Activated CD8-positive, alpha-beta T cell treated with anti-CD3 and anti-CD28 coated beads, Interleukin-2, amount 10 ng/mL, durations not matched to agents 7 days and 5 days (primary cell): Measurements from ENCODE around the gene SV2B. TPM values are rescaled to one million over a fixed set of nuclear protein-coding genes. Genes with fewer than 3 reads are reported as not detected.

ENCODE experiments used
- ATAC-seq: fragments of 150-1000 bp; cut with Tn5 transposase; one replicate; pipeline ENCODE4 v1.10.0; 2021; ENCODE audit warnings: moderate library complexity
- CTCF ChIA-PET: fragments of 350-600 bp; sonication (Branson Sonifier 250); formaldehyde crosslinking; loops from one replicate; lab custom pipeline; 2021; ENCODE audit warnings: antibody characterized with exemption; lab: Charles Lee
- POLR2A ChIA-PET: fragments of 350-600 bp; sonication (Branson Sonifier 250); formaldehyde crosslinking; loops from one replicate; lab custom pipeline; 2021; ENCODE audit warnings: antibody characterized with exemption; lab: Charles Lee
- DNase-seq: peaks from one replicate; pipeline ENCODE4 v3.0.0-alpha.2; 2020
- H3K27ac Mint-ChIP-seq: one replicate; pipeline ENCODE4 v1.8.0; 2021; ENCODE audit warnings: mild to moderate bottlenecking, mixed read lengths
- H3K27me3 Mint-ChIP-seq: one replicate; pipeline ENCODE4 v1.8.0; 2021; ENCODE audit warnings: low read depth, mixed read lengths
- H3K36me3 Mint-ChIP-seq: one replicate; pipeline ENCODE4 v1.8.0; 2021; ENCODE audit warnings: low read depth, mixed read lengths
- H3K4me1 Mint-ChIP-seq: one replicate; pipeline ENCODE4 v1.8.0; 2021; ENCODE audit warnings: low read depth, mixed read lengths
- H3K4me3 Mint-ChIP-seq: one replicate; pipeline ENCODE4 v1.8.0; 2021; ENCODE audit warnings: mild to moderate bottlenecking, mixed read lengths
- H3K9me3 Mint-ChIP-seq: one replicate; pipeline ENCODE4 v1.8.0; 2022; ENCODE audit warnings: mixed read lengths; ENCODE audit not compliant: insufficient read depth
- total RNA-seq, 2 experiments: library from RNA; stranded (reverse); gene quantifications; one replicate each; pipeline ENCODE4 v1.2.3, GENCODE V29; 2021

Gene SV2B, protein sequence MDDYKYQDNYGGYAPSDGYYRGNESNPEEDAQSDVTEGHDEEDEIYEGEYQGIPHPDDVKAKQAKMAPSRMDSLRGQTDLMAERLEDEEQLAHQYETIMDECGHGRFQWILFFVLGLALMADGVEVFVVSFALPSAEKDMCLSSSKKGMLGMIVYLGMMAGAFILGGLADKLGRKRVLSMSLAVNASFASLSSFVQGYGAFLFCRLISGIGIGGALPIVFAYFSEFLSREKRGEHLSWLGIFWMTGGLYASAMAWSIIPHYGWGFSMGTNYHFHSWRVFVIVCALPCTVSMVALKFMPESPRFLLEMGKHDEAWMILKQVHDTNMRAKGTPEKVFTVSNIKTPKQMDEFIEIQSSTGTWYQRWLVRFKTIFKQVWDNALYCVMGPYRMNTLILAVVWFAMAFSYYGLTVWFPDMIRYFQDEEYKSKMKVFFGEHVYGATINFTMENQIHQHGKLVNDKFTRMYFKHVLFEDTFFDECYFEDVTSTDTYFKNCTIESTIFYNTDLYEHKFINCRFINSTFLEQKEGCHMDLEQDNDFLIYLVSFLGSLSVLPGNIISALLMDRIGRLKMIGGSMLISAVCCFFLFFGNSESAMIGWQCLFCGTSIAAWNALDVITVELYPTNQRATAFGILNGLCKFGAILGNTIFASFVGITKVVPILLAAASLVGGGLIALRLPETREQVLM
- not detected for total RNA-seq

- H3K27ac Mint-ChIP-seq, result peak within 1 kb of the TSS; percentile 49
- peak; percentile 60 for DNase-seq
- H3K4me3 Mint-ChIP-seq, result peak within 1 kb of the TSS; percentile 75
- ATAC-seq, result peak; percentile 94
- no peaks in the 10 kb centered on the region for H3K9me3 Mint-ChIP-seq
- POLR2A ChIA-PET, result no interaction called here
- H3K27me3 Mint-ChIP-seq, result peaks cover 66% of the 10 kb centered on the region
- H3K4me1 Mint-ChIP-seq, result peaks cover 16% of the 10 kb centered on the region
- no peaks in the 10 kb centered on the region for H3K36me3 Mint-ChIP-seq
- CTCF ChIA-PET, result interaction anchor here (0.6 to 2.4 kb wide), 6 partner anchors 12 to 202 kb away, joined by 3 to 9 read pairs (median 3); partner anchors contain the start of gene VPS33B
These were observed at the start of gene SV2B for GRCh38 chr15:91099995-91100813. Gene SV2B (plus strand): TSS chr15:91100257. CDS start chr15:91226264, 126,007 bp downstream.

- Mint-ChIP-seq H3K36me3 (no peaks in the 10 kb centered on the region), H3K9me3 (no peaks in the 10 kb centered on the region), H3K27ac (no peak overlapping the region), H3K27me3 (peaks cover 47% of the 10 kb centered on the region), H3K4me1 (peaks cover 24% of the 10 kb centered on the region), H3K4me3 (no peak overlapping the region)
- DNase-seq, result no peak
- CTCF ChIA-PET, result interaction anchor here (2.7 kb wide), 1 partner anchor 221 kb away, joined by 19 read pairs; no protein-coding TSS in a partner anchor
- ATAC-seq, result no peak
- POLR2A ChIA-PET, result no interaction called here
These were observed 48.8 kb upstream of the SV2B start for GRCh38 chr15:91051248-91051647.

DNA sequence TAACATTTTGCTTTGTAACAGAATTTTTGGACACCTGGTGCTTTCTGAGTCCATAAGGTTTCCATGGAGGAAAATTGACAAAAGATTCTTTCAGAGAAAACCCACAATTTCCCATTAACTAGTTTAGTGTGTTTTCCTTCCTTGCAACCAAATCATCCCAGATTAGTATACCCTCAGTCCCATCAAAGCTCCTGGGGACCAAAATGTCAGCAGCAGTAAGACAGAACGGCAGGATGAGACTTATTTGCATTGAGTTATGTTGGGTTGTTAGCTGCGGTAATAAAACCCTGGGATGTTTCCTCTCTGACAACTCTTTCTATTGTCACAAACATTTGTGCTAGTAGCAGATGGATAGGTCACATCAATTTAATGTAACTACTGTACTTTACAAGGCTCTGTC, 45.2 kb upstream of the SV2B start:
- POLR2A ChIA-PET, result no interaction called here
- Mint-ChIP-seq H3K27me3 (peaks cover 61% of the 10 kb centered on the region), H3K4me1 (peaks cover under 1% of the 10 kb centered on the region), H3K4me3 (no peak overlapping the region), H3K27ac (no peak overlapping the region), H3K9me3 (no peaks in the 10 kb centered on the region), H3K36me3 (no peaks in the 10 kb centered on the region)
- DNase-seq (no peak), ATAC-seq (no peak)
- CTCF ChIA-PET, result interaction anchor here (0.9 to 3.5 kb wide), 6 partner anchors 21 to 652 kb away, joined by 3 to 108 read pairs (median 5); no protein-coding TSS in a partner anchor

- Mint-ChIP-seq H3K9me3 (no peaks in the 10 kb centered on the region), H3K4me1 (no peaks in the 10 kb centered on the region), H3K27ac (no peak overlapping the region), H3K27me3 (peaks cover 60% of the 10 kb centered on the region), H3K4me3 (no peak overlapping the region), H3K36me3 (no peaks in the 10 kb centered on the region)
- DNase-seq, result peak; percentile 51
- ChIA-PET CTCF (interaction anchor here (0.6 to 3.5 kb wide), 34 partner anchors 9 to 886 kb away, joined by 3 to 108 read pairs (median 3); partner anchors contain the start of genes RCCD1 and SV2B), POLR2A (no interaction called here)
- ATAC-seq, result peak; percentile 61
These were observed 44.3 kb upstream of the SV2B start for GRCh38 chr15:91055548-91056331.

DNA sequence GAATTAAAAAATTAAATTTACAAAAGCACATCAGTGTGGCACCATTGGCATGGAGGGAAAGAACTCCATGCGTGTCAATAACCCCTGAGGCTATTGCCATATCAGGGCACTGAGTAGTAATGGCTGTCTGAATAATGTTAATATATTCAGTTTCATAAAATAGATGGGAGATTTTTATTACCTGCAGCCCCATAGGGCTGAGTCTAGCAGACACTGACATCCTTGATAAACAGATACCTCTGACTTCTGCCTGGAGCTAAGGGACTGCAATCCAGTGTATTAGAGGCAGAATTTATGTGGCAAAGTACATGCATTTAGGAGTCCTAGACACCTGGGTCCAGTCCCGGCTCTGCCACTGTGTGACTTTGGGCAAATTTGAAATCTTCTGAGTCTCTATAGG, 38.8 kb upstream of the SV2B start:
- Mint-ChIP-seq H3K27ac (no peak overlapping the region), H3K4me3 (no peak overlapping the region), H3K9me3 (peaks cover 8% of the 10 kb centered on the region), H3K27me3 (peaks cover 34% of the 10 kb centered on the region), H3K4me1 (no peaks in the 10 kb centered on the region), H3K36me3 (no peaks in the 10 kb centered on the region)
- ATAC-seq (no peak), DNase-seq (no peak)
- POLR2A ChIA-PET, result no interaction called here
- CTCF ChIA-PET, result no interaction called here

DNA sequence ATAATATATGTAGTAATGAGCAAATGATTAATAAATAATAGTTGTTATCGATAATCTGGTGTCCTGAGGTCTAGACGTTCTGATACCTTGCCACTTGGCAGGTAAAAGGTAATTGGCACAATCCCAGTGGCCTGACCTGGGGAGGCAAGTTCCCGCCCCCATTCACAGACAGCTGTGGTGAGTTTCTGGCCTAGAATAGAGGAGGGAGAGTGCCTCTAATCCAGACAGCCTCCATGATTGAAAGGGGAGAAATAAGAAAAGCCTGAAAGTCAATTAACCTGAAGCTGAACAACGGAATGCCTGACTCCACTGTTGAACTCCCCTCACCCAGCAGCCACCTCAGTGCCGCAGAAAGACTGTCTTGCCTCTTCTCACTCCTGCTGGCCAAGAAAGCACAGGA, 38.1 kb upstream of the SV2B start:
- DNase-seq (no peak), ATAC-seq (no peak)
- CTCF ChIA-PET, result no interaction called here
- peaks cover 28% of the 10 kb centered on the region for H3K27me3 Mint-ChIP-seq
- no peak overlapping the region for H3K27ac Mint-ChIP-seq
- no peak overlapping the region for H3K4me3 Mint-ChIP-seq
- POLR2A ChIA-PET, result no interaction called here
- H3K9me3 Mint-ChIP-seq, result peaks cover 8% of the 10 kb centered on the region
- H3K4me1 Mint-ChIP-seq, result no peaks in the 10 kb centered on the region
- H3K36me3 Mint-ChIP-seq, result no peaks in the 10 kb centered on the region

DNA sequence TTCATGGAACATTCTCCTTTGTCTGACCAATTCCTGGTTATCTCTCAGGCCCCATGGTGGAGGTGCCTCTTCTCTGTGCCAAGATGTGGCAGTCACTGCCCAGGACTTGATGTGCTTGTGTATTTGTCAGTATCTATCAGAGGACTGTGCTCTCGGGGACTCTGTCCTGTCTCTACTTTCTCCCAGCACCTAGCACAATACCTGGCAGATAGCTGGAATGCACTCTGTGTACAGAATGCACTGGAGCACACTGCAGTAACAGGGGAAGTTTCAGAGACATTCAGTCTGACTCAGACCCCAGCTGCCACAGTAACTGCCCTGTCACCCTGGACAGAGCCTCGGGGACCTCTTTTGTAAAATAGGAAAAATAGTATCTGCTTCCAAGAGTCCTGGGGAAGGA, 34.6 kb upstream of the SV2B start:
- ChIA-PET CTCF (interaction anchor here (1.0 kb wide), 1 partner anchor 9 kb away, joined by 3 read pairs; no protein-coding TSS in a partner anchor), POLR2A (no interaction called here)

DNA sequence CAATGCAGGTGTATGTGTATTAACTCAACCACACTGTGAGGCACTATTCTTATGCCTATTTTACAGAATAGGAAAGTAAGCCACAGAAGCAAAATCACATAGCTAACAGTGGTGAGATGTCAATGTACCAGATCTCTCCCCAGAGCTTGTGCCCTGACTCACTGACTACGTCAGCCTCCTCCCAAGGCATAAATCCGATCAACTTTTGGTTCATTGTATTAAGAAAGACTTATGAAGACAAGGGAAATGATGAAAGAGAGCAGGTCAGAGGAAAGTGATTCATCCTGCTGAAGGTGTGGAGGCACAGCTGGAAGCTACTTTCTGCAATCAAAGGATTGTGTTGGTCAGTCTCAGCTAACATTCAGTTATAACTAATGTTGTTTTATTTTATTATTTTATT, 33.0 kb upstream of the SV2B start:
- ChIA-PET CTCF (interaction anchor here (1.1 to 1.3 kb wide), 2 partner anchors 34 to 205 kb away, joined by 4 read pairs; no protein-coding TSS in a partner anchor), POLR2A (interaction anchor here (0.6 kb wide), 1 partner anchor 41 kb away, joined by 3 read pairs; no protein-coding TSS in a partner anchor)
- Mint-ChIP-seq H3K27ac (no peak overlapping the region), H3K27me3 (peaks cover 27% of the 10 kb centered on the region), H3K4me3 (no peak overlapping the region), H3K4me1 (no peaks in the 10 kb centered on the region), H3K36me3 (no peaks in the 10 kb centered on the region), H3K9me3 (peaks cover 8% of the 10 kb centered on the region)
- DNase-seq (no peak), ATAC-seq (no peak)

More for the DNA sequence above, 34.6 kb upstream of the SV2B start:
- DNase-seq, result no peak
- Mint-ChIP-seq H3K4me3 (no peak overlapping the region), H3K9me3 (peaks cover 8% of the 10 kb centered on the region), H3K27me3 (peaks cover 22% of the 10 kb centered on the region), H3K36me3 (no peaks in the 10 kb centered on the region), H3K4me1 (no peaks in the 10 kb centered on the region), H3K27ac (no peak overlapping the region)
- ATAC-seq, result no peak

DNA sequence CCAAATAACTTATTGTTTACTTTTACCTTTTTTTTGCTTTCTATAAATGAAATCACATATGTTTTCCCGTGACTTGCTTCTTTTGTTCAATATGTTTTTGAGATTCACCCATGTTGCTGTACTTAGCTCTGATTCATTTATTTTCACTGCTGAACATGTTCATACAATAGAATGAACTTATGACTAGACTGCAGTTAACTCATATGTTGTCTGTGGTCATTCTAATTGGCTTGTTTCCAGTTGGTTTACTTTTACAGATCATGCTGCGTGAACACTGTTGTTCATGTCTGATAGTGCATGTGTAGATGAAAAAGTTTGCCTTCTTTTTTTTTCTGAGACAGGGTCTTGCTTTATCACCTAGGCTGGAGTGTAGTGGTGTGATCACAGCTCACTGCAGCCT, 31.6 kb upstream of the SV2B start:
- Mint-ChIP-seq H3K9me3 (peaks cover 8% of the 10 kb centered on the region), H3K36me3 (no peaks in the 10 kb centered on the region), H3K4me3 (no peak overlapping the region), H3K4me1 (no peaks in the 10 kb centered on the region), H3K27ac (no peak overlapping the region), H3K27me3 (peaks cover 32% of the 10 kb centered on the region)
- CTCF ChIA-PET, result no interaction called here
- no peak for ATAC-seq
- POLR2A ChIA-PET, result interaction anchor here (0.6 kb wide), 1 partner anchor 27 kb away, joined by 4 read pairs; no protein-coding TSS in a partner anchor
- no peak for DNase-seq

- H3K27ac Mint-ChIP-seq, result no peak overlapping the region
- ChIA-PET CTCF (no interaction called here), POLR2A (interaction anchor here (0.6 kb wide), 1 partner anchor 28 kb away, joined by 4 read pairs; no protein-coding TSS in a partner anchor)
- peaks cover 32% of the 10 kb centered on the region for H3K27me3 Mint-ChIP-seq
- H3K36me3 Mint-ChIP-seq, result no peaks in the 10 kb centered on the region
- H3K9me3 Mint-ChIP-seq, result peaks cover 8% of the 10 kb centered on the region
- ATAC-seq (no peak), DNase-seq (no peak)
- no peak overlapping the region for H3K4me3 Mint-ChIP-seq
- no peaks in the 10 kb centered on the region for H3K4me1 Mint-ChIP-seq
These were observed 31.1 kb upstream of the SV2B start for GRCh38 chr15:91068966-91069365.
